ENCODE results near the gene VPS37B. TPM values are rescaled to one million over a fixed set of nuclear protein-coding genes. Genes with fewer than 3 reads are reported as not detected.

The VPS37B gene
- total RNA-seq, 1 experiment from 2014 or later = 18.1 TPM

GRCh38 chr12:122867691-122868461 lies 28.0 kb downstream of the VPS37B start:
- no peak for TF ChIP-seq CREB1 (CRISPR knock-in tag; IDR thresholded peaks at IDR 0.05)
- 0 out of 2 replicates have a peak, but pooled peaks have one; percentile 30 for TF ChIP-seq GABPB1 (CRISPR knock-in tag; IDR thresholded peaks at IDR 0.05)
- TF ChIP-seq SMAD3 (CRISPR knock-in tag; IDR thresholded peaks at IDR 0.05; ENCODE audit: borderline replicate concordance) = no peak

GRCh38 chr12:122866950-122867607 lies 28.8 kb downstream of the VPS37B start:
- H3K27ac Mint-ChIP-seq = no peak overlapping the region
- peaks cover 24% of the 10 kb centered on the region for H3K36me3 Mint-ChIP-seq
- H3K9me3 Mint-ChIP-seq = no peaks in the 10 kb centered on the region
- ChIA-PET POLR2A (interaction anchor here (1.0 kb wide), 1 partner anchor 365 kb away, joined by 3 read pairs; no protein-coding TSS in a partner anchor), CTCF (interaction anchor here (0.8 to 2.2 kb wide), 28 partner anchors 8 to 715 kb away, joined by 3 to 25 read pairs (median 4); partner anchors contain the start of gene ABCB9)
- TF ChIP-seq ATF6 (CRISPR knock-in tag; IDR thresholded peaks at IDR 0.05) (no peak), CREM (CRISPR knock-in tag; IDR thresholded peaks at IDR 0.05) (no peak), SOX15 (CRISPR knock-in tag; IDR thresholded peaks at IDR 0.05) (no peak), MAX (CRISPR knock-in tag; IDR thresholded peaks at IDR 0.05) (no peak), IRF1 (CRISPR knock-in tag; IDR thresholded peaks at IDR 0.05) (no peak), ZNF232 (CRISPR knock-in tag; IDR thresholded peaks at IDR 0.05) (no peak), ZNF671 (CRISPR knock-in tag; IDR thresholded peaks at IDR 0.05) (no peak)
- H3K27me3 Mint-ChIP-seq (ENCODE audit: low read depth) = peaks cover 77% of the 10 kb centered on the region
- DNase-seq (ENCODE audit: low spot score) = peak; percentile 9
- ATAC-seq = no peak
- peaks cover 4% of the 10 kb centered on the region for H3K4me1 Mint-ChIP-seq
- no peak overlapping the region for H3K4me3 Mint-ChIP-seq

More at GRCh38 chr12:122867691-122868461, 28.0 kb downstream of the VPS37B start:
- peaks cover 85% of the 10 kb centered on the region for H3K27me3 Mint-ChIP-seq (ENCODE audit: low read depth)
- no peaks in the 10 kb centered on the region for H3K9me3 Mint-ChIP-seq
- H3K36me3 Mint-ChIP-seq = peaks cover 24% of the 10 kb centered on the region
- no peak overlapping the region for H3K4me3 Mint-ChIP-seq
- H3K4me1 Mint-ChIP-seq = peaks cover 11% of the 10 kb centered on the region
- H3K27ac Mint-ChIP-seq = no peak overlapping the region
- DNase-seq (ENCODE audit: low spot score) (peak; percentile 71), ATAC-seq (peak; percentile 77)
- CTCF ChIA-PET = interaction anchor here (0.5 to 2.2 kb wide), 34 partner anchors 9 to 714 kb away, joined by 3 to 25 read pairs (median 4); partner anchors contain the start of genes ABCB9 and HIP1R
- POLR2A ChIA-PET = interaction anchor here (1.0 kb wide), 1 partner anchor 365 kb away, joined by 3 read pairs; no protein-coding TSS in a partner anchor

GRCh38 chr12:122866379-122866778 lies 29.5 kb downstream of the VPS37B start:
- no peak for ATAC-seq
- ChIA-PET CTCF (interaction anchor here (2.2 kb wide), 1 partner anchor 10 kb away, joined by 8 read pairs; no protein-coding TSS in a partner anchor), POLR2A (no interaction called here)
- no peak for TF ChIP-seq NFYB (CRISPR knock-in tag; conservative IDR thresholded peaks at IDR 0.05; ENCODE audit: low read depth)
- no peak for TF ChIP-seq ZNF425 (CRISPR knock-in tag; conservative IDR thresholded peaks at IDR 0.05)
- TF ChIP-seq ZNF263 (CRISPR knock-in tag; IDR thresholded peaks at IDR 0.05; ENCODE audit: low read depth) = no peak
- TF ChIP-seq NFE2L1 (CRISPR knock-in tag; IDR thresholded peaks at IDR 0.05) = no peak
- TF ChIP-seq ESRRA (CRISPR knock-in tag; IDR thresholded peaks at IDR 0.05; ENCODE audit: borderline replicate concordance) = no peak
- no peak for TF ChIP-seq ATF1 (CRISPR knock-in tag; IDR thresholded peaks at IDR 0.05)
- TF ChIP-seq HMGXB4 (CRISPR knock-in tag; IDR thresholded peaks at IDR 0.05) = no peak
- TF ChIP-seq SMAD4 (CRISPR knock-in tag; IDR thresholded peaks at IDR 0.05) = no peak
- no peak for TF ChIP-seq ZNF138 (CRISPR knock-in tag; conservative IDR thresholded peaks at IDR 0.05)
- no peak for DNase-seq (ENCODE audit: low spot score)
- Mint-ChIP-seq H3K4me3 (no peak overlapping the region), H3K36me3 (peaks cover 24% of the 10 kb centered on the region), H3K4me1 (no peaks in the 10 kb centered on the region), H3K9me3 (no peaks in the 10 kb centered on the region), H3K27ac (no peak overlapping the region), H3K27me3 (ENCODE audit: low read depth) (peaks cover 70% of the 10 kb centered on the region)
